HepG2 (cell line): ENCODE data around the gene SH2D2A.

ENCODE experiments used
- CTCF ChIP-seq: sonication (generic); formaldehyde crosslinking; IDR thresholded peaks from 2 replicates; pipeline ENCODE4 v1.5.0; 2020; ENCODE audit warnings: mild to moderate bottlenecking, missing genetic modification reagents, moderate library complexity
- MAFK ChIP-seq, 2 experiments: IDR thresholded peaks in 1 of 2; conservative IDR thresholded peaks in 1 of 2; 2 replicates each; pipeline ENCODE4 v1.6.1; 2011; ENCODE audit warnings: improper control_type of control experiment in 2 of 2, low read length in 2 of 2
- PRPF4 ChIP-seq: fragments of 200-400 bp; formaldehyde crosslinking; IDR thresholded peaks from 2 replicates; pipeline ENCODE4 v1.6.1; 2016; ENCODE audit warnings: low read length, low read depth; ENCODE audit not compliant: poor library complexity, severe bottlenecking

DNA sequence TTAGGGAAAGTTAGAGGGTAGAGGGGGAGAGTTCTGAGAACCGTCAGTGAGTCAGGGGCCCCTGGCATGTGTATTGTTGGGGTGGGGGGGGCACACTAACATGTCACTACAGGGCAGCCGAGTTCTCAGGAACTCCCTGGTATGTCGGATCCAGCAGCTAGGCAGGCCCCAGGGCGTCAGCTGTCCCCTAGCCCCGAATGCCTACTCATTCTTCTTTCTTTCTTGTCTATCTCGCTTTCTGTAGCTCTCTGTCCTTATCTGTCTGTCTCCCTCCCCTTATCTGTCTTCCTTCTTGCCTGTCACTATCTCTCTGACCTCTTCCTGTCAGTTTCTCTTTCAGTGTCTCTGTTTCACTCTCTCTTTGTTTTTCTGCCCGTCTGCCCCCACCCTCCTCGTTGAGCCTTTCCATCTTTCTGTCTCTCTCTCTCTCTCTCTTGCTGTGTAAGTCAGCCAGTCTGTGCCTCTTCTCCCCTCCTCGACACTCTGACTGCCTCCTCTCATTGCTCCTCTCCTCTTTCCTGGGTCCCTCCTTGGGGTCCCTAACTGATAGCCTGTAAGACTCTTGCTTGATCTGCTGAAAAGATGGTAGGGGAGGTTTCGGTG lies 46.5 kb upstream of the SH2D2A start:
- TF ChIP-seq MAFK (conservative IDR thresholded peaks at IDR 0.05 in 1 of 2, IDR thresholded peaks at IDR 0.05 in 1 of 2; ENCODE audit: low read length in 2 of 2): no peak
- TF ChIP-seq CTCF (CRISPR knock-in tag): no peak
- no peak for TF ChIP-seq PRPF4
